SK-N-SH treated with all-trans-retinoic acid at 6 μM for 48 hours (cell line): ENCODE measurements around the gene SPA17.

Source experiments
- ATAC-seq: fragments of 200-7000 bp; cut with Tn5 transposase; 3 replicates; pipeline ENCODE4 v1.9.1; 2020; ENCODE audit warnings: mild to moderate bottlenecking, moderate library complexity
- CSDC2 ChIP-seq: fragments of 250-450 bp; sonication (Bioruptor Pico); IDR thresholded peaks from 2 replicates; pipeline ENCODE4 v1.5.0; 2020; ENCODE audit warnings: mild to moderate bottlenecking, moderate library complexity
- GLIS3 ChIP-seq: fragments of 250-450 bp; sonication (Bioruptor Pico); IDR thresholded peaks from 2 replicates; pipeline ENCODE4 v1.5.0; 2020; ENCODE audit warnings: mild to moderate bottlenecking, moderate library complexity
- OSR1 ChIP-seq: fragments of 250-450 bp; sonication (Bioruptor Pico); IDR thresholded peaks from 2 replicates; pipeline ENCODE4 v1.8.0; 2022; ENCODE audit warnings: moderate library complexity, mild to moderate bottlenecking, inconsistent platforms
- PPARA ChIP-seq: fragments of 250-450 bp; sonication (Bioruptor Pico); IDR thresholded peaks from 2 replicates; pipeline ENCODE4 v1.5.0; 2020; ENCODE audit warnings: mild to moderate bottlenecking, borderline replicate concordance
- RARB ChIP-seq: fragments of 250-450 bp; sonication (Bioruptor Pico); IDR thresholded peaks from 2 replicates; pipeline ENCODE4 v1.8.0; 2021; ENCODE audit warnings: mild to moderate bottlenecking, moderate library complexity
- SNAI2 ChIP-seq: fragments of 250-450 bp; sonication (Bioruptor Pico); IDR thresholded peaks from 2 replicates; pipeline ENCODE4 v1.5.0; 2020; ENCODE audit warnings: mild to moderate bottlenecking, moderate library complexity
- TCF4 ChIP-seq: fragments of 250-450 bp; sonication (Bioruptor Pico); IDR thresholded peaks from 2 replicates; pipeline ENCODE4 v1.8.0; 2021; ENCODE audit warnings: mild to moderate bottlenecking, moderate library complexity, borderline replicate concordance
- TOX ChIP-seq: fragments of 250-450 bp; sonication (Bioruptor Pico); IDR thresholded peaks from 2 replicates; pipeline ENCODE4 v1.8.0; 2021; ENCODE audit warnings: mild to moderate bottlenecking, moderate library complexity, borderline replicate concordance
- ZFP3 ChIP-seq: fragments of 250-450 bp; sonication (Bioruptor Pico); IDR thresholded peaks from 2 replicates; pipeline ENCODE4 v1.5.0; 2020; ENCODE audit warnings: mild to moderate bottlenecking, moderate library complexity
- ZFP30 ChIP-seq: fragments of 450-650 bp; formaldehyde crosslinking; IDR thresholded peaks from 2 replicates; pipeline ENCODE4 v1.5.0; 2022; ENCODE audit warnings: mild to moderate bottlenecking, moderate library complexity
- ZNF565 ChIP-seq: fragments of 450-650 bp; formaldehyde crosslinking; conservative IDR thresholded peaks from 2 replicates; pipeline ENCODE4 v1.5.0; 2020; ENCODE audit warnings: low read depth, mild to moderate bottlenecking, moderate library complexity
- ZNF70 ChIP-seq: fragments of 450-650 bp; formaldehyde crosslinking; IDR thresholded peaks from 2 replicates; pipeline ENCODE4 v1.5.0; 2020; ENCODE audit warnings: mild to moderate bottlenecking, moderate library complexity
- ZNF8 ChIP-seq: fragments of 450-650 bp; formaldehyde crosslinking; IDR thresholded peaks from 2 replicates; pipeline ENCODE4 v1.5.0; 2020; ENCODE audit warnings: mild to moderate bottlenecking, moderate library complexity
- TF ChIP-seq, protein P1 (sequence below): fragments of 250-450 bp; sonication (Bioruptor Pico); IDR thresholded peaks from 2 replicates; pipeline ENCODE4 v1.5.1; 2021; ENCODE audit warnings: mild to moderate bottlenecking, moderate library complexity
- TF ChIP-seq, protein P2 (sequence below): fragments of 250-450 bp; sonication (Bioruptor Pico); IDR thresholded peaks from 2 replicates; pipeline ENCODE4 v1.5.0; 2020; ENCODE audit warnings: mild to moderate bottlenecking, moderate library complexity
- TF ChIP-seq, protein P3 (sequence below): fragments of 250-450 bp; sonication (Bioruptor Pico); IDR thresholded peaks from 2 replicates; pipeline ENCODE4 v1.8.0; 2020; ENCODE audit warnings: mild to moderate bottlenecking, moderate library complexity, borderline replicate concordance
- TF ChIP-seq, protein P4 (sequence below): fragments of 250-450 bp; sonication (Bioruptor Pico); IDR thresholded peaks from 2 replicates; pipeline ENCODE4 v1.5.1; 2020; ENCODE audit warnings: low read depth, mild to moderate bottlenecking, moderate library complexity

The SPA17 gene

DNA sequence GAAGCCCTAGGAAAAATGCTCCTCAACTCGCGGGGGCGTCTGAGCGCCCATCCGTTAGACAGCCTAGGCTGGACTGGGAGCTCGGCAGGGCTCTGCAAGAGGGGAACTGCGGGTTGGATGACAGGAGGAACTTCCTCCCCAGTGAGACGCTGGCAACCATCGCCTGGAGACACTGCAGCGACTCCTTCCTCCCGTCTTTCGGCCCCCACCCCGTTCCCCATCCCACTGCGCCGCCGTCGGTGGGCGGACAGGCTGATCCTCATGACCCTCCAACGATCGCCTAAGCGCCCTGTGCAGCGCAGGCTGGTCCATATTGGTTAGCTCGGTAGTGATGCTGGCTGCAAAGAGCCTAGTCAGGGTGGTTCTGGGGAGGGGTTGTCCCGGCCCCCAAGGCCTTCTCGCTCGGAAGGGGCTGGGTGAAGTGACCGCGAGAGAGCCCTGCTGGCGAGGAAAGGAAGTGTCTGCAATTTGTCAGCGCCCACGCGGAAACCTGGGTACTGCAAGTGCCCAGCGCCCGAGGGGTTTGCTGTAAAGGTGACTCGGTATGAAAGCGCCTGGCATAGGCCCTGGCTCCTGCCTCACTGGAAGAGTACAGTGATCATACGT is 66.7 kb downstream of the SPA17 start:
- no peak for TF ChIP-seq OSR1 (CRISPR knock-in tag)
- TF ChIP-seq ZNF70, result no peak
- TF ChIP-seq, protein P1, sequence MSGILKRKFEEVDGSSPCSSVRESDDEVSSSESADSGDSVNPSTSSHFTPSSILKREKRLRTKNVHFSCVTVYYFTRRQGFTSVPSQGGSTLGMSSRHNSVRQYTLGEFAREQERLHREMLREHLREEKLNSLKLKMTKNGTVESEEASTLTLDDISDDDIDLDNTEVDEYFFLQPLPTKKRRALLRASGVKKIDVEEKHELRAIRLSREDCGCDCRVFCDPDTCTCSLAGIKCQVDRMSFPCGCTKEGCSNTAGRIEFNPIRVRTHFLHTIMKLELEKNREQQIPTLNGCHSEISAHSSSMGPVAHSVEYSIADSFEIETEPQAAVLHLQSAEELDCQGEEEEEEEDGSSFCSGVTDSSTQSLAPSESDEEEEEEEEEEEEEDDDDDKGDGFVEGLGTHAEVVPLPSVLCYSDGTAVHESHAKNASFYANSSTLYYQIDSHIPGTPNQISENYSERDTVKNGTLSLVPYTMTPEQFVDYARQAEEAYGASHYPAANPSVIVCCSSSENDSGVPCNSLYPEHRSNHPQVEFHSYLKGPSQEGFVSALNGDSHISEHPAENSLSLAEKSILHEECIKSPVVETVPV, result no peak
- TF ChIP-seq ZNF8 (CRISPR knock-in tag), result no peak
- TF ChIP-seq, protein P2, sequence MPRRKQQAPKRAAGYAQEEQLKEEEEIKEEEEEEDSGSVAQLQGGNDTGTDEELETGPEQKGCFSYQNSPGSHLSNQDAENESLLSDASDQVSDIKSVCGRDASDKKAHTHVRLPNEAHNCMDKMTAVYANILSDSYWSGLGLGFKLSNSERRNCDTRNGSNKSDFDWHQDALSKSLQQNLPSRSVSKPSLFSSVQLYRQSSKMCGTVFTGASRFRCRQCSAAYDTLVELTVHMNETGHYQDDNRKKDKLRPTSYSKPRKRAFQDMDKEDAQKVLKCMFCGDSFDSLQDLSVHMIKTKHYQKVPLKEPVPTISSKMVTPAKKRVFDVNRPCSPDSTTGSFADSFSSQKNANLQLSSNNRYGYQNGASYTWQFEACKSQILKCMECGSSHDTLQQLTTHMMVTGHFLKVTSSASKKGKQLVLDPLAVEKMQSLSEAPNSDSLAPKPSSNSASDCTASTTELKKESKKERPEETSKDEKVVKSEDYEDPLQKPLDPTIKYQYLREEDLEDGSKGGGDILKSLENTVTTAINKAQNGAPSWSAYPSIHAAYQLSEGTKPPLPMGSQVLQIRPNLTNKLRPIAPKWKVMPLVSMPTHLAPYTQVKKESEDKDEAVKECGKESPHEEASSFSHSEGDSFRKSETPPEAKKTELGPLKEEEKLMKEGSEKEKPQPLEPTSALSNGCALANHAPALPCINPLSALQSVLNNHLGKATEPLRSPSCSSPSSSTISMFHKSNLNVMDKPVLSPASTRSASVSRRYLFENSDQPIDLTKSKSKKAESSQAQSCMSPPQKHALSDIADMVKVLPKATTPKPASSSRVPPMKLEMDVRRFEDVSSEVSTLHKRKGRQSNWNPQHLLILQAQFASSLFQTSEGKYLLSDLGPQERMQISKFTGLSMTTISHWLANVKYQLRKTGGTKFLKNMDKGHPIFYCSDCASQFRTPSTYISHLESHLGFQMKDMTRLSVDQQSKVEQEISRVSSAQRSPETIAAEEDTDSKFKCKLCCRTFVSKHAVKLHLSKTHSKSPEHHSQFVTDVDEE (CRISPR knock-in tag), result peak; percentile 21; the same call in 1 of the 2 replicates
- TF ChIP-seq, protein P3, sequence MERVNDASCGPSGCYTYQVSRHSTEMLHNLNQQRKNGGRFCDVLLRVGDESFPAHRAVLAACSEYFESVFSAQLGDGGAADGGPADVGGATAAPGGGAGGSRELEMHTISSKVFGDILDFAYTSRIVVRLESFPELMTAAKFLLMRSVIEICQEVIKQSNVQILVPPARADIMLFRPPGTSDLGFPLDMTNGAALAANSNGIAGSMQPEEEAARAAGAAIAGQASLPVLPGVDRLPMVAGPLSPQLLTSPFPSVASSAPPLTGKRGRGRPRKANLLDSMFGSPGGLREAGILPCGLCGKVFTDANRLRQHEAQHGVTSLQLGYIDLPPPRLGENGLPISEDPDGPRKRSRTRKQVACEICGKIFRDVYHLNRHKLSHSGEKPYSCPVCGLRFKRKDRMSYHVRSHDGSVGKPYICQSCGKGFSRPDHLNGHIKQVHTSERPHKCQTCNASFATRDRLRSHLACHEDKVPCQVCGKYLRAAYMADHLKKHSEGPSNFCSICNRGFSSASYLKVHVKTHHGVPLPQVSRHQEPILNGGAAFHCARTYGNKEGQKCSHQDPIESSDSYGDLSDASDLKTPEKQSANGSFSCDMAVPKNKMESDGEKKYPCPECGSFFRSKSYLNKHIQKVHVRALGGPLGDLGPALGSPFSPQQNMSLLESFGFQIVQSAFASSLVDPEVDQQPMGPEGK, result peak; percentile 32; the same call in 1 of the 2 replicates
- TF ChIP-seq GLIS3 (CRISPR knock-in tag), result no peak
- no peak for TF ChIP-seq PPARA (CRISPR knock-in tag)
- no peak for TF ChIP-seq CSDC2 (CRISPR knock-in tag)
- TF ChIP-seq ZFP30 (CRISPR knock-in tag), result no peak
- no peak for TF ChIP-seq TCF4 (CRISPR knock-in tag)
- TF ChIP-seq TOX (CRISPR knock-in tag), result no peak
- TF ChIP-seq, all 23 proteins: peak for 2
- peak; percentile 57 for ATAC-seq

DNA sequence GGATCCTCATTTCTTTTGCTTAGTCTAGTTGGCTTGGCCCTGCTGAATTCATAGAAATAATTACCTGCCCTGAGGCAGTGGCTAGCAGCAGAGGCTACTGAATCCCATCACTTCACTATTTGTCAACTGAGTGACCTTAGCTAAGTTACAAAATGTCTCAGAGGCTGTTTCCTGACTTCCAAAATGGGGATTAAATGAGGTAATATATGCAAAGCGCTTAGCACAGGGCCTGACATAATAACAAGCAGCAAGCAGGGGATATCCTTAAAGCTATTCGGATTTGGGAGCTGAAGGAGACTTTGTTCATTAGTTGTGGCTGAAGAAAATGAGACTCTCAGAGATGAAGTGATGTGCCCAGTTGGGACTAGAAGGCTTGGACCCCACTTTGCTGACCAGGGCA is 68.9 kb downstream of the SPA17 start:
- TF ChIP-seq, protein P2 (CRISPR knock-in tag), result no peak
- TF ChIP-seq SNAI2 (no peak), PPARA (CRISPR knock-in tag) (no peak), RARB (CRISPR knock-in tag) (no peak), ZNF565 (CRISPR knock-in tag) (no peak), ZNF70 (no peak), ZFP3 (CRISPR knock-in tag) (no peak)
- no peak for ATAC-seq

DNA sequence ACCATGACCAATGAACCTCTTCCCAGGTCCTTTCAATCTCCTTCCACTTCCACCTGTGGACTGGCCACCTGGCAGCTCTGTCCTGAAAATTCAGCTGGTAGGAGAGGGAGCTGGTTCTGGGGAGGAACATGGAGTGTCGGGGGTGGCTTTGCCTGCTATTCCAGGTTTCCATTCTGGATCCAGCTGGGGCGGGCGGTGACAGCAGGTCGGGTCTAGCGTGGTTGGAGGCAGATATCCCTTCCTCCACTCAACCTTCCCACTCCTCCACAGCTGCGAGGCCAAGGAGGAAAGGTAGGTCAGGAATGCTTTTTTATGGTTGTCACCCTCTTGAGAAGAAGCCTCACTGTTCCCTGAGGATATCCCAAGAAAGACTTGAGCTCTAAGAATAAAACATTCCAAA is 69.3 kb downstream of the SPA17 start:
- TF ChIP-seq, protein P4, sequence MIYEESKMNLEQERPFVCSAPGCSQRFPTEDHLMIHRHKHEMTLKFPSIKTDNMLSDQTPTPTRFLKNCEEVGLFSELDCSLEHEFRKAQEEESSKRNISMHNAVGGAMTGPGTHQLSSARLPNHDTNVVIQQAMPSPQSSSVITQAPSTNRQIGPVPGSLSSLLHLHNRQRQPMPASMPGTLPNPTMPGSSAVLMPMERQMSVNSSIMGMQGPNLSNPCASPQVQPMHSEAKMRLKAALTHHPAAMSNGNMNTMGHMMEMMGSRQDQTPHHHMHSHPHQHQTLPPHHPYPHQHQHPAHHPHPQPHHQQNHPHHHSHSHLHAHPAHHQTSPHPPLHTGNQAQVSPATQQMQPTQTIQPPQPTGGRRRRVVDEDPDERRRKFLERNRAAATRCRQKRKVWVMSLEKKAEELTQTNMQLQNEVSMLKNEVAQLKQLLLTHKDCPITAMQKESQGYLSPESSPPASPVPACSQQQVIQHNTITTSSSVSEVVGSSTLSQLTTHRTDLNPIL, result no peak
- TF ChIP-seq, protein P3, result no peak
- ATAC-seq, result no peak
